Measurements from ENCODE around the gene ESPNL.

Gene ESPNL

DNA sequence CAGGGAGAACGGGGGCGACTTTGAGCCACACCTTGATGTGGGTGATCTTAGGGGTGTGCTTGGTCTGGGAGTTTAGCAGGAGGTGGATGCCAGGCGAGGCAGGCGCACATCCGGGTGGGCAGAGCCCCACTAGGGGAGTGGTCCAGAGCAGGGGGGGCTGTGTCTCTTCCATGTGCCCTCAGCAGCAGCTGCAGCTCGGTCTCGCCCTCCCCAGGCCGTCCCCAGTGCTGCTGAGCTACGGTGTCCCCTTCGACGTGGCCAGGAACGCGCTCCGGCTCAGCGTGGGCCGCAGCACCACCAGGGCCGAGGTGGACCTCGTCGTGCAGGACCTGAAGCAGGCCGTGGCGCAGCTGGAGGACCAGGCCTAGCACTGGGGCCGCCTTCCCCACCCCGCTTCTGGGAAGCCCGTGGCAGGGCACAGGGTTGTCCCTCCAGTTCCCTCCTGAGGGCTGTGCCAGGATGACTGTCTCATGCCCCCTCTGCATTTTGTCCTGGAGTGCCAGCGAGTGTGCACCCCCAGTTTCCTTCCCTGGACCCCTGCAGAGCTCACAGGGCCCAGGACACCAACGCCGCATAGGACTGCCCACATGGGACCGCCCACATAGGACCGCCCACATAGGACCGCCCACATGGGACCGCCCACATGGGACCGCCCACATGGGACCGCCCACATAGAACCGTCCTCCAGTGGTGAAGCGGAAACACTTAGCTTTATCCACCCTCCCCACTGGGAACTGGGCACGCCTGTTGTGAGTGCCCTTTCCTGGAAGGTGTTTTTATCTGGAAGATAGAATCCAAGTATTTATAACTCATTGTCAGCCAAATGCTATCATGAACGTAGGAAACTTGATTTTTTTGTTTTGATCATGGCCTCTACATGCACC is 1.9 kb upstream of the ESPNL start:
- DNase-seq (ENCODE audit: low read depth in 2 of 3, low spot score in 1 of 3): no peak

- no peak for DNase-seq (ENCODE audit: low read depth in 2 of 3, low spot score in 1 of 3)
These were observed 1.0 kb upstream of the ESPNL start for GRCh38 chr2:238098901-238099713.

DNA sequence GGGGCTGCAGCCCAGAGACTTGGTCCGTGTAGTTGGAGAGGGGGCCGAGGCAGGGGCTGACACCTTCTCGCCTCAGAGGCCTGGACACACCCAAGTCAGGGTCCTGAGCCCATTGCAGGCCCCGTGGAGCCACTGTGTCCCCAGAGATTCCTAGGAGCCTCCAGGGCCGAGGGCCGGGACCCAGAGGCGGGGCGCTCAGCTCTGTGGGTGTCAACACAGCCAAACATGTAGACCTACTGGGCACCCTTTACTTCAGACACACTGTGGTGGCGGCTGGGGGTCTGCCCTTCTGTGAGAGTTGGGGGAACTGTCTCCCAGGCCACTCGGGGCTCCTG is 459 bp upstream of the ESPNL start:
- DNase-seq (ENCODE audit: low read depth in 2 of 3, low spot score in 1 of 3): no peak

DNA sequence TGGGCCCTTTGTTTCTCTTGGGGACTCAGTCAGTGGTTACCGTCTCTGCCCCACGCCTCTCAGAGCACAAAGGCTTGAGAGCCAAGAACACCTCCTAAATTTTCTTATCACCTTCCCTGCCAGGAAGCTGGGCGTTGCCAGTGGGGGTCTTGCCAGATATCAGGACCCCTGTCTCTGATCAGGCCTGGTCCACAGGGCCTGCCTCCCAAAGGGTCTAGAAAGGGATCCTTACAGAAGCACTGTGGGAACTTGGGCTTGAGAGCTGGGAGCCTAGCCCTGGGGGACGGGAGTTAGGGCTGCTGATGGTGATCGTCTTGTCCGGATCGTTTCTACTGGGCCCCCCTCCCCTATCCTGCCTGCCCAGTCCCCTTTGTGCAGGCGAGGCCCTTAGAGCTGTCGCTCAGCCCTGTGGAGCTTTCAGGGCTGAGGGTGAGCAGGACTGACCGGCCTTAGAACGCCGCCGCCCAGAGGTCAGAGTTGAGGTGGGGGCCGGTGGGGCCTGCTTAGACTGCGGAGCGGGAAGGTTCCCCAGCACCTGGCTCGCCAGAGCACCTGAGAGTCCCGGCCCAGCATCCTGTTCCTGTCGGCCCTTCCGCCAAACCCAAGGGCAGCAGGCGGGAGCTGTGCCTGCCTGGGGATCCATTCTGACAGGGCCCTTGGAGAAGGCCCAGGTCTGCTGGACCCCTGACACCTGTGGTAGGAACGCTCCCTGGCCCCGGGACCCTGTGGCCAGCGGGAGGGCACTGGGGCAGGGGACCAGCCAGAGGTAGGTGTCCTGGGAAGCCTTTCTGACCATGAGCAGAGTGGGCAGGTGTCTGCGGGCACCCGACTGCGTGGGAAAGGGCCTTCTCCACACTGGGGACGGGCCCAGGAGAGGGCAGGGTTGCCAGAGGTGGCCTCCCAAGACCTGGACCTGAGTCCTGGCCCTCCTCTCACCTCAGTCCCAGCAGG is 956 bp downstream of the ESPNL start:
- DNase-seq (ENCODE audit: low read depth in 2 of 3, low spot score in 1 of 3): no peak

DNA sequence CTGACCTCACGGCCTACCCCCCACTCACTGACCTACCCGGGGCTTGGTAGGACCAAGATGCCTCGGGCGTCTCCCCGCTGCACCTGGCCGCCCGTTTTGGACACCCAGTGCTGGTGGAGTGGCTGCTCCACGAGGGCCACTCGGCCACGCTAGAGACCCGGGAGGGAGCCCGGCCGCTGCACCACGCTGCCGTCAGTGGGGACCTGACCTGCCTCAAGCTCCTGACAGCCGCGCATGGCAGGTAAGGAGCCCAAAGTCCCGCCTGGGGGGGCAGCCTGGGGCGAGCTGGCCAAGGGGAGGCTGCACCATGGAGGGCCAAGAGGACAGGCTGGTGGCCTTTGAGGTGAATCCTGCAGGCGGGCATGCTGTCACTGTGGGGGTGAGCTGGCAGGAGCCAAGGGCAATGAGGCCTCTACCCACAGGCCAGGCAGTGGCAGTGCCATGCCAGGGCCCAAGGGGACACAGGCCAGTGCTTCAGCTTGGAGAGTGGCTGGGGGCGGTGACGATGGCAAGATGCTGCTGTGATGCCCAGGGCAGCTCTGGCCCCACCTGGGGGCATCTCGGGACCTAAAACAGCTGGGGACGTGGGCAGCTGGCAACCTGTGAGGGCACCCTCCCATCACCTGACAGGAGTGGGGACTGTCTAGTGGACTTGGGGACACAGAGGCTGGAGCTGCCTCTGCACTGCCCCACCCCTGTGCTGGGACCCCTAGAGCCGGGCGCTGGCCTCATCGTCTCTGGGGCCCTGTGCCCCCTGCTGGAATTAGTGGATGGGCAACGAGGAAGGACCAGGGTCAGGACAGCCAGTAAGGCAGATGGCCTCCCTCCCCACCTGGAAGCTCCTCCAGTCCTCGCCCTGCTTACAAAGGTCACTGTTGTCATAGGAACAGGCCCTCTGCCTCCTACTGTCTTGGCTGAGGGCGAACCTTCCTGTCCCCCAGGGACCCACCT is 2.0 kb downstream of the ESPNL start:
- DNase-seq (ENCODE audit: low read depth in 2 of 3, low spot score in 1 of 3): no peak

GRCh38 chr2:238102865-238103264 is 2.7 kb downstream of the ESPNL start:
- DNase-seq (ENCODE audit: low read depth in 2 of 3, low spot score in 1 of 3): no peak

DNA sequence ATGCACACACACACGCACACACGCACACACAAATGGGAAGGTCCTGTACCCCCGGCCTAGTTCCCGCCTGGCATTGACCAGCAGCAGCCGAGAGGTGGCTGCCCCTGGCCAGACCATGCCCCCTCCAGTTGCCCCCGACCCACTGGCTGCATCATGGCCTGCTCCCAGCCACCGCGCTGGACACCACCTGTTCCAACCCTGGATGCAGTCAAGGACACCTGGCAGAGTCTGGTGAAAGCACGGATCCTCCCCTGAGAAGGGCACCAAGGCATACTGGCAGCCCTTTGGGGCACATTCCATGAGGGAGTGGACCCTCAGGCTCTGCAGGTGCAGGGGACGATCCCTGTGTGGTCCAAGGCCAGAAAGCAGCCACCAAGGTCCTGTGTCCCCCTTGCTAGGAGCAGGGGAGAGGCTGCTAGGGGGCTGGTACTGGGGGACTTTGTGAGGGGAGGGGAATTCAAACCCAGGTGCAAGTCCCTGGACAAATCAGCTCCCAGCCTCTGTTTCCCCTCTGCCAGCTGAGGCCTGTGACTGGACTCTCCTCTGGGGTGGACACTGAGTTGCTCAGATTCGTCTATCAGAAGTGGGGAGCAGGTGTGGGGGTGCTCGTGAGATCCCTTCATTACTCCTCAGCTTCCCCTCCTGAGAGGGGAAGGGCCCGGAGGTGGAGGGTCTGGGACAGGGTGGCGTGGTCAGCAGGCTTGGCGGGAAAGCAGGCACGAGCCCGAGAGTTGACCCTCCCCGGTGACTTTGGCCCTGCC is 3.5 kb downstream of the ESPNL start:
- DNase-seq (ENCODE audit: low read depth in 2 of 3, low spot score in 1 of 3): no peak

GRCh38 chr2:238104226-238104690 is 4.1 kb downstream of the ESPNL start:
- DNase-seq (ENCODE audit: low read depth in 2 of 3, low spot score in 1 of 3): no peak

DNA sequence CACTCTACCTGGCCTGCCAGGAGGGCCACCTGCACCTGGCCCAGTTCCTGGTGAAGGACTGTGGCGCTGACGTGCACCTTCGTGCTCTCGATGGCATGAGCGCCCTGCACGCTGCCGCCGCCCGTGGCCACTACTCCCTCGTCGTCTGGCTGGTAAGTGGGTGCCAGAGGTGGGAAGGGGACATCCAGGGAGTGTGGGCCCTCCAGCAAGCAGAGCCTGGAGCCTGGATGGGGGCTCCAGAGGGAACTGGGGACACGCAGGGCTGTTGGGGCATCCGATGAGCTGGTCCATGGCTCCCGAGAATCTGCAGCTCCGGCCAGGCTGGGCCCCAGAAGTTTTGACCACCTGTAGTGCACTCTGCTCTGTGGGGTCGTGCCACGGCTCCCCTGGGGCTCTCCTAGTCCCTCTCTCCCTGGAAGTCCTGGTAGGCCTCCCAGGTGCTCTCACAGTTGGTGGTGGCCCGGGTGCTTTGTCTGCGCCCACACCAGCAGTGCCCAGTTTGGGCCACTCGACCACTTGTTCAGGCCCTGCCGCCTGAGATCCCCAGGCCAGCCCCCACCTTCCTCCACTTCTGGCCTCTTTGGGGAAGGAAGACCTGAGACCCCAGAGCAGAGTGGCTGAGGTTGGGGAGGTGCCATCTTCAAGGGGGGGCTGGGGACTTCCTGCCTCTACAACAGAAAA is 4.7 kb downstream of the ESPNL start:
- DNase-seq (ENCODE audit: low read depth in 2 of 3, low spot score in 1 of 3): no peak

- DNase-seq (ENCODE audit: low read depth in 2 of 3, low spot score in 1 of 3): no peak
These were observed 5.6 kb downstream of the ESPNL start for GRCh38 chr2:238105506-238106338.

- DNase-seq (ENCODE audit: low read depth in 2 of 3, low spot score in 1 of 3): no peak
These were observed 6.2 kb downstream of the ESPNL start for GRCh38 chr2:238106339-238106697.

DNA sequence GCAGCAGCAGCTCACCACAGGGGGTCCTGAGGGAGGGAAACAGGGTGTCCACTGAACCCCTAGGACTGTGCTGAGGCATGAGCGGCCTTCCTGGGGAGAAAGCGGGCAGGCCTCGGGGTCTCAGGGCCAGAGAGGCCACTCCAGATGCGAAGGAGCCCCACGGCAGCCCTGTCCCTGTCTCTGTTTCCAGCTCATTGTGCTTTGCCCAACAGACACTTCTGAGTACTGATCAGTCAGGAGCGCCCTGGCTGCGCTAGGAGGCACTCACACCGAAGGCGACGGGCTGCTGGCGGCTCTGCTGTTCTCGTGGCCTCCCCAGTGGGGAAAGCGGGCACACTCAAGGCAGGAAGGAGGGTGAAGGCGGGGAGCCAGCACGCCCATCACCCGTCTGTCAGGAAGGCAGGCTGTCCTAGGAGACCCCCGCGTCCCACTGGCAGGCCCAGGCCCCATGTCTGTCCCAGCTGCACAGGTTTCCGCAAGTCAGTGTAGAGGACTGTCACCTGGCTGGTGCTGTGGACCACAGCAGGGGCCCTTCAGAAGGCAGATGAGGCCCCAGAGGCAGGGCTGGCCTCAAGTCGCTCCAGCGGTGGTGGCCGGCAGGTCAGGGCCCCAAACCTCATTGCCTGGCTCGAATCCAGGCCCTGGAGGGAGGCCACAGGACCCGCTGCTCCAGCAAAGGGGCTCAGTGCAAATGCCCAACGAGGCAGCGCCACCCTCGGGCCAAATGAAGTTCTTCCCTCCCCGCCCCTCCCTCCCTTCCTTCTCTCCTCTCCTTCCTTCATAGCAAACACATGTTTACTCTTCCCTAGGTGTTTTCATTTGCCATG is 6.8 kb downstream of the ESPNL start:
- no peak for DNase-seq (ENCODE audit: low read depth in 2 of 3, low spot score in 1 of 3)

GRCh38 chr2:238107525-238108422 is 7.6 kb downstream of the ESPNL start:
- DNase-seq (ENCODE audit: low read depth in 2 of 3, low spot score in 1 of 3): no peak

- no peak for DNase-seq (ENCODE audit: low read depth in 2 of 3, low spot score in 1 of 3)
These were observed 8.5 kb downstream of the ESPNL start for GRCh38 chr2:238108423-238109183.

DNA sequence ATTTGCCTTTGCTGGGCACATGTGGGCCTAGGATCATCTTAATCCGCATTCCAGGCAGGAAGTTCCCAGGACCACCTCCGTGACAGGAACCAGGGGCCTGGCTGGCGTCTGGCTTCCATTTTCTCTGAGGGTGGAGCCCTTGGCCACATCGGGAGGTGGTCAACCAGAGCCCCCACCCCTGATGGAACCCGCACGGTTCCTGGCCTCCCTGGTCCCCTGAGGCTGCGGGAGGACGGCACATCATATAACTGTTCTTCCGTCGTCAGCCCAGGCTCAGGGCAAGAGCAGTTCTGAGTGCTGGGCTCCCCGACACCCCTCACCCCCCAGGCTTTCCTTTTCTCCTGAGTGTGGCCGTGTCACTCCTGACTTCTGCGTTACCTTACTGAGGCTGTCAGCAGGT is 13.5 kb downstream of the ESPNL start:
- DNase-seq (ENCODE audit: low read depth in 2 of 3, low spot score in 1 of 3): no peak
